Upper lobe of right lung (tissue), 1 donor: ENCODE results near the gene DDHD1. TPM values are rescaled to one million over a fixed set of nuclear protein-coding genes. Genes with fewer than 3 reads are reported as not detected.

ENCODE experiments used
- ATAC-seq: fragments of 200-7000 bp; cut with Tn5 transposase; one replicate; pipeline ENCODE4 v1.9.1; 2020; ENCODE audit warnings: mild to moderate bottlenecking, moderate library complexity
- DNase-seq: peaks from one replicate; pipeline ENCODE4 v3.0.0-alpha.2; 2020
- H3K27ac ChIP-seq: fragments of 200-600 bp; one replicate; pipeline ENCODE4 v1.8.0; 2022
- H3K27me3 ChIP-seq: fragments of 200-600 bp; one replicate; pipeline ENCODE4 v1.8.0; 2022; ENCODE audit warnings: mild to moderate bottlenecking
- H3K36me3 ChIP-seq: fragments of 200-600 bp; one replicate; pipeline ENCODE4 v1.8.0; 2022
- H3K4me1 ChIP-seq: fragments of 200-600 bp; one replicate; pipeline ENCODE4 v1.8.0; 2022
- H3K4me3 ChIP-seq: fragments of 200-600 bp; one replicate; pipeline ENCODE4 v1.8.0; 2022; ENCODE audit warnings: mild to moderate bottlenecking
- H3K9me3 ChIP-seq: fragments of 200-600 bp; one replicate; pipeline ENCODE4 v1.8.0; 2022
- CTCF ChIP-seq: fragments of 200-600 bp; IDR thresholded peaks from one replicate; pipeline ENCODE4 v1.8.0; 2022; ENCODE audit warnings: antibody characterized with exemption
- intact Hi-C: fragments of 100-400 bp; cut with DNase I; formaldehyde crosslinking; loops from one replicate; pipeline ENCODE4 v1.11.0; 2022
- total RNA-seq: library from RNA; stranded (reverse); fragmentation: NEBNext Ultra II Directional; extraction: Animal tissue kit (Norgen Biotek cat#: 25700); gene quantifications from one replicate; pipeline ENCODE4 v1.2.1, GENCODE V29; 2021
- donor health status: DM: no; HTN: yes; CAD: no; lungs with severe emphysema.

Gene DDHD1
- total RNA-seq, 1 donor from 2014 or later, result 25.3 TPM

GRCh38 chr14:53148671-53149070 is 4.5 kb downstream of the DDHD1 start:
- Histone ChIP-seq H3K27ac (no peak overlapping the region), H3K36me3 (no peaks in the 10 kb centered on the region), H3K27me3 (no peaks in the 10 kb centered on the region), H3K4me1 (peaks cover 20% of the 10 kb centered on the region), H3K9me3 (no peaks in the 10 kb centered on the region), H3K4me3 (no peak overlapping the region)
- DNase-seq (no peak), ATAC-seq (no peak)
- TF ChIP-seq CTCF, result no peak
- intact Hi-C loops, result no loop called here

GRCh38 chr14:53147893-53148292 is 5.2 kb downstream of the DDHD1 start:
- Histone ChIP-seq H3K27ac (no peak overlapping the region), H3K9me3 (no peaks in the 10 kb centered on the region), H3K27me3 (no peaks in the 10 kb centered on the region), H3K4me3 (no peak overlapping the region), H3K4me1 (peaks cover 20% of the 10 kb centered on the region), H3K36me3 (no peaks in the 10 kb centered on the region)
- ATAC-seq, result no peak
- TF ChIP-seq CTCF, result no peak
- intact Hi-C loops, result no loop called here
- DNase-seq, result no peak

GRCh38 chr14:53147208-53147607 is 5.9 kb downstream of the DDHD1 start:
- no peak overlapping the region for H3K4me3 ChIP-seq
- intact Hi-C loops, result no loop called here
- no peaks in the 10 kb centered on the region for H3K9me3 ChIP-seq

GRCh38 chr14:53146739-53147138 is 6.4 kb downstream of the DDHD1 start:
- no peak overlapping the region for H3K27ac ChIP-seq
- no peak for DNase-seq
- peaks cover 20% of the 10 kb centered on the region for H3K4me1 ChIP-seq
- H3K27me3 ChIP-seq, result no peaks in the 10 kb centered on the region
- H3K9me3 ChIP-seq, result no peaks in the 10 kb centered on the region
- H3K4me3 ChIP-seq, result no peak overlapping the region
- ATAC-seq, result no peak
- no peak for TF ChIP-seq CTCF
- intact Hi-C loops, result no loop called here
- no peaks in the 10 kb centered on the region for H3K36me3 ChIP-seq

More at GRCh38 chr14:53147208-53147607, 5.9 kb downstream of the DDHD1 start:
- H3K27ac ChIP-seq, result no peak overlapping the region
- H3K36me3 ChIP-seq, result no peaks in the 10 kb centered on the region
- DNase-seq (no peak), ATAC-seq (no peak)
- no peaks in the 10 kb centered on the region for H3K27me3 ChIP-seq
- TF ChIP-seq CTCF, result no peak
- H3K4me1 ChIP-seq, result peaks cover 20% of the 10 kb centered on the region

- ATAC-seq (no peak), DNase-seq (no peak)
- peaks cover 19% of the 10 kb centered on the region for H3K9me3 ChIP-seq
- no peaks in the 10 kb centered on the region for H3K27me3 ChIP-seq
- no peak overlapping the region for H3K4me3 ChIP-seq
- no peak overlapping the region for H3K27ac ChIP-seq
- no peaks in the 10 kb centered on the region for H3K36me3 ChIP-seq
- peaks cover under 1% of the 10 kb centered on the region for H3K4me1 ChIP-seq
- TF ChIP-seq CTCF, result no peak
- intact Hi-C loops, result no loop called here
Measured at GRCh38 chr14:53144244-53144643, 8.9 kb downstream of the DDHD1 start.

GRCh38 chr14:53140585-53140984 is 12.5 kb downstream of the DDHD1 start:
- intact Hi-C loops, result no loop called here
- H3K4me1 ChIP-seq, result no peaks in the 10 kb centered on the region
- no peaks in the 10 kb centered on the region for H3K36me3 ChIP-seq
- H3K27me3 ChIP-seq, result no peaks in the 10 kb centered on the region
- peaks cover 45% of the 10 kb centered on the region for H3K9me3 ChIP-seq
- DNase-seq, result no peak
- no peak overlapping the region for H3K27ac ChIP-seq
- H3K4me3 ChIP-seq, result no peak overlapping the region
- ATAC-seq, result no peak
- TF ChIP-seq CTCF, result no peak
